Erythroblast (primary cell): ENCODE results near the gene ADAT3.

Experiments used
- GATA1 ChIP-seq: IDR thresholded peaks from 2 replicates; pipeline ENCODE4 v1.6.1; 2011; ENCODE audit warnings: low read depth, mild to moderate bottlenecking, control low read depth, low read length, moderate library complexity
- POLR2A ChIP-seq: IDR thresholded peaks from 2 replicates; pipeline ENCODE4 v1.6.1; 2011; ENCODE audit warnings: mild to moderate bottlenecking, low read length

- no peak for TF ChIP-seq POLR2A
- no peak for TF ChIP-seq GATA1
Measured at GRCh38 chr19:1884291-1884718, 20.9 kb upstream of the ADAT3 start.
